Measurements from ENCODE around the gene GLI1. TPM values are rescaled to one million over a fixed set of nuclear protein-coding genes. Genes with fewer than 3 reads are reported as not detected.

GLI1 gene
- total RNA-seq, 2 donors from 2014 or later = 1.7 to 13.0 TPM

DNA sequence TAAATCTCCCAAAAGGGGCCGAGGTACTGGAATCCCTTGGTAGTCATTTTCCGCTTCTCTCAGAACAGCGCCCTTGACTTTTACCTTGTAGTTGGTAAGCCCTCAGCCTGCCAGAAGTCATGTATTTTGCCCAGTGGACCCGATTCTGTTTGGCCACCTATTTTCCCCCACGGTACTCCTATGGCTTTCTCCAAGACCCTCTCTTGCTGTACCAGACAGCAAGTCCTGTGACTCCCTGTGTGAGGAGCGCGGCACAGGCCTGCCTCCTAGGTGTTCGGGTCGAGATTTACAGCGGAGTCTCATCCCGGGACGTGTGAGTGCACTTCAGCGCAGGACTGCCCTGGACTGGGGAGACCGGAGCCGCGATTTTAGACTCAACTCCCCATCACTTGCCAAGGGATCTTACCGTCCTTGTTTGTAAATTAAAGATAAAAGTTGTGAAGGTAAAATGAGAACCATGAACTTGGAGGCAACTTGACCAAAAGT, 62.0 kb downstream of the GLI1 start:
- H3K27me3 ChIP-seq (replicated peaks; ENCODE audit: insufficient read depth) = no peaks in the 10 kb centered on the region
- H3K36me3 ChIP-seq = peaks cover 29% of the 10 kb centered on the region
- no peak for ATAC-seq (ENCODE audit: insufficient number of reproducible peaks, low FRiP score, low read depth)
- peak overlapping the region; percentile 96 to 99 for H3K27ac ChIP-seq
- H3K4me1 ChIP-seq (ENCODE audit: control insufficient read depth in 1 of 2, low read depth in 2 of 2) = peaks cover 43 to 66% of the 10 kb centered on the region in 2 donors
- no peaks in the 10 kb centered on the region for H3K9me3 ChIP-seq
- no peak for DNase-seq (ENCODE audit: low spot score)
- TF ChIP-seq, protein P1, sequence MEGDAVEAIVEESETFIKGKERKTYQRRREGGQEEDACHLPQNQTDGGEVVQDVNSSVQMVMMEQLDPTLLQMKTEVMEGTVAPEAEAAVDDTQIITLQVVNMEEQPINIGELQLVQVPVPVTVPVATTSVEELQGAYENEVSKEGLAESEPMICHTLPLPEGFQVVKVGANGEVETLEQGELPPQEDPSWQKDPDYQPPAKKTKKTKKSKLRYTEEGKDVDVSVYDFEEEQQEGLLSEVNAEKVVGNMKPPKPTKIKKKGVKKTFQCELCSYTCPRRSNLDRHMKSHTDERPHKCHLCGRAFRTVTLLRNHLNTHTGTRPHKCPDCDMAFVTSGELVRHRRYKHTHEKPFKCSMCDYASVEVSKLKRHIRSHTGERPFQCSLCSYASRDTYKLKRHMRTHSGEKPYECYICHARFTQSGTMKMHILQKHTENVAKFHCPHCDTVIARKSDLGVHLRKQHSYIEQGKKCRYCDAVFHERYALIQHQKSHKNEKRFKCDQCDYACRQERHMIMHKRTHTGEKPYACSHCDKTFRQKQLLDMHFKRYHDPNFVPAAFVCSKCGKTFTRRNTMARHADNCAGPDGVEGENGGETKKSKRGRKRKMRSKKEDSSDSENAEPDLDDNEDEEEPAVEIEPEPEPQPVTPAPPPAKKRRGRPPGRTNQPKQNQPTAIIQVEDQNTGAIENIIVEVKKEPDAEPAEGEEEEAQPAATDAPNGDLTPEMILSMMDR (IDR thresholded peaks at IDR 0.05) = no peak
- H3K4me3 ChIP-seq = peak overlapping the region; percentile 90

Other genes with a start within 250 kb of the GLI1 start
- under 1 TPM in 1 of 2 donors, not detected in 1; 0.81 TPM for gene NXPH4, start 243.0 kb upstream of the GLI1 start, total RNA-seq
- gene SHMT2, start 230.1 kb upstream of the GLI1 start, total RNA-seq = 10 to 100 TPM; 57.3 to 60.4 TPM
- gene STAC3, start 208.6 kb upstream of the GLI1 start, total RNA-seq = under 1 TPM; 0.27 to 0.56 TPM
- gene R3HDM2, start 28.7 kb upstream of the GLI1 start, total RNA-seq = 10 to 100 TPM; 26.5 to 62.4 TPM
- not detected for gene INHBC, start 25.0 kb upstream of the GLI1 start, total RNA-seq
- gene INHBE, start 4.5 kb upstream of the GLI1 start, total RNA-seq = not detected
- gene ARHGAP9, start 20.1 kb downstream of the GLI1 start, total RNA-seq = 10 to 100 TPM; 32.0 to 32.5 TPM
- 100 to 1,000 TPM in 1 of 2 donors, 10 to 100 TPM in 1; 58.8 to 104 TPM for gene MARS1, start 28.3 kb downstream of the GLI1 start, total RNA-seq
- gene DDIT3, start 60.7 kb downstream of the GLI1 start, total RNA-seq = 10 to 100 TPM; 35.5 to 39.6 TPM
- gene MBD6, start 63.0 kb downstream of the GLI1 start, total RNA-seq = 10 to 100 TPM; 39.2 to 54.3 TPM
- gene DCTN2, start 87.4 kb downstream of the GLI1 start, total RNA-seq = 100 to 1,000 TPM; 101 to 153 TPM
- 1 to 10 TPM in 1 of 2 donors, under 1 TPM in 1; 0.81 to 2.7 TPM for gene KIF5A, start 90.3 kb downstream of the GLI1 start, total RNA-seq
- gene PIP4K2C, start 131.4 kb downstream of the GLI1 start, total RNA-seq = 10 to 100 TPM; 33.4 to 39.9 TPM
- gene DTX3, start 145.0 kb downstream of the GLI1 start, total RNA-seq = 10 to 100 TPM; 37.9 to 55.1 TPM
- 10 to 100 TPM; 73.8 to 77.0 TPM for gene ARHGEF25, start 151.7 kb downstream of the GLI1 start, total RNA-seq
- gene B4GALNT1, start 173.4 kb downstream of the GLI1 start, total RNA-seq = 10 to 100 TPM in 1 of 2 donors, 1 to 10 TPM in 1; 4.0 to 11.0 TPM
- gene OS9, start 234.3 kb downstream of the GLI1 start, total RNA-seq = 100 to 1,000 TPM; 253 to 381 TPM

Data from thoracic aorta (tissue), 2 donors.